Activated CD8-positive, alpha-beta T cell treated with anti-CD3 and anti-CD28 coated beads for 36 hours (primary cell): Measurements from ENCODE around the gene RABAC1. TPM values are rescaled to one million over a fixed set of nuclear protein-coding genes. Genes with fewer than 3 reads are reported as not detected.

Experiments used
- ATAC-seq: fragments of 200-7000 bp; cut with Tn5 transposase; one replicate; pipeline ENCODE4 v1.10.0; 2021; ENCODE audit warnings: mild to moderate bottlenecking, moderate library complexity
- CTCF ChIA-PET: fragments of 350-600 bp; sonication (Branson Sonifier 250); formaldehyde crosslinking; loops from one replicate; lab custom pipeline; 2021; ENCODE audit warnings: antibody characterized with exemption; lab: Charles Lee
- POLR2A ChIA-PET: fragments of 350-600 bp; sonication (Branson Sonifier 250); formaldehyde crosslinking; loops from one replicate; lab custom pipeline; 2021; ENCODE audit warnings: antibody characterized with exemption; lab: Charles Lee
- DNase-seq: peaks from one replicate; pipeline ENCODE4 v3.0.0-alpha.2; 2020
- H3K27ac Mint-ChIP-seq: one replicate; pipeline ENCODE4 v1.8.0; 2021; ENCODE audit warnings: mild to moderate bottlenecking, mixed read lengths
- H3K27me3 Mint-ChIP-seq: one replicate; pipeline ENCODE4 v1.8.0; 2021; ENCODE audit warnings: mixed read lengths
- H3K36me3 Mint-ChIP-seq: one replicate; pipeline ENCODE4 v1.8.0; 2021; ENCODE audit warnings: low read depth, mixed read lengths
- H3K4me1 Mint-ChIP-seq: one replicate; pipeline ENCODE4 v1.8.0; 2021; ENCODE audit warnings: low read depth, mixed read lengths
- H3K4me3 Mint-ChIP-seq: one replicate; pipeline ENCODE4 v1.8.0; 2021; ENCODE audit warnings: mild to moderate bottlenecking, moderate library complexity, mixed read lengths
- H3K9me3 Mint-ChIP-seq: one replicate; pipeline ENCODE4 v1.8.0; 2021; ENCODE audit warnings: mixed read lengths
- CTCF ChIP-seq: fragments of 200-600 bp; IDR thresholded peaks from one replicate; pipeline ENCODE4 v1.8.0; 2022; ENCODE audit warnings: antibody characterized with exemption, mild to moderate bottlenecking
- intact Hi-C: fragments of 100-400 bp; cut with micrococcal nuclease; formaldehyde crosslinking; loops from one replicate; pipeline ENCODE4 v1.10.0; 2022
- total RNA-seq, 2 experiments: library from RNA; stranded (reverse); gene quantifications; one replicate each; pipeline ENCODE4 v1.2.3, GENCODE V29; 2021

RABAC1 gene
- total RNA-seq, 2 experiments from 2014 or later = 49.6 to 52.4 TPM

DNA sequence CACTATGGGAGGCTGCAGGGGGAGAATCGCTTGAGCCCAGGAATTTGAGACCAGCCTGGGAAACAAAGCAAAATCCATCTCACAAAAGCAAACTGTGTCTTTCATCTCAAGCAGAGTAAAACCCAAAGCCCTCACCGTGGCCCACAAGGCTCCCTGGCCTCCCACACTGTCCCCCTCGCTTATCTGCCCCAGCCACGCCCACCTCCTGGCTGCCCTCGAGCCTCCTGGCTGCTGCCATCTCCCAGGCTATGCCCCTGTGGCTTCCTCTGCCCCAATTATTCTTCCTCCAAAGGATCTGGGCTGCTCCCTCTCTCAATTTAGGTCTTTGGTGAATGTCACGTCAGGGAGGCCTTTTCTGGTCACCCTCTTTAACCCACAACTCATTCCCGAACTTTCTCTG, 3.6 kb downstream of the RABAC1 start:
- peak overlapping the region; percentile 2 for H3K27ac Mint-ChIP-seq
- peaks cover 24% of the 10 kb centered on the region for H3K4me1 Mint-ChIP-seq
- H3K27me3 Mint-ChIP-seq = no peaks in the 10 kb centered on the region
- ChIA-PET CTCF (interaction anchor here (0.9 to 4.3 kb wide), 2 partner anchors 82 to 163 kb away, joined by 3 to 33 read pairs; no protein-coding TSS in a partner anchor), POLR2A (interaction anchor here (0.7 to 3.9 kb wide), 3 partner anchors 10 to 96 kb away, joined by 3 to 37 read pairs (median 3); no protein-coding TSS in a partner anchor)
- DNase-seq (no peak), ATAC-seq (no peak)
- no peak overlapping the region for H3K4me3 Mint-ChIP-seq
- H3K36me3 Mint-ChIP-seq = peaks cover 1% of the 10 kb centered on the region
- H3K9me3 Mint-ChIP-seq = no peaks in the 10 kb centered on the region
- intact Hi-C loops = no loop called here
- TF ChIP-seq CTCF = no peak

- peak overlapping the region; percentile 58 for H3K27ac Mint-ChIP-seq
Observed at GRCh38 chr19:41951686-41952172, 7.4 kb downstream of the RABAC1 start.

GRCh38 chr19:41947091-41947490, 12.0 kb downstream of the RABAC1 start:
- no peak overlapping the region for H3K4me3 Mint-ChIP-seq
- peak overlapping the region; percentile 84 for H3K27ac Mint-ChIP-seq
- peaks cover 59% of the 10 kb centered on the region for H3K4me1 Mint-ChIP-seq
- ATAC-seq (no peak), DNase-seq (no peak)
- intact Hi-C loops = loop anchor here (5.0 kb wide), 2 partner anchors 60 to 75 kb away; no protein-coding TSS in a partner anchor
- ChIA-PET CTCF (interaction anchor here (0.8 to 9.8 kb wide), 10 partner anchors 10 to 87 kb away, joined by 3 to 110 read pairs (median 8); partner anchors contain the start of gene RPS19), POLR2A (interaction anchor here (0.8 to 5.2 kb wide), 8 partner anchors 11 to 87 kb away, joined by 3 to 78 read pairs (median 23); partner anchors contain the start of genes ARHGEF1, RABAC1 and RPS19)
- H3K27me3 Mint-ChIP-seq = peaks cover 4% of the 10 kb centered on the region
- H3K9me3 Mint-ChIP-seq = no peaks in the 10 kb centered on the region
- TF ChIP-seq CTCF = no peak
- H3K36me3 Mint-ChIP-seq = peaks cover 3% of the 10 kb centered on the region

More at GRCh38 chr19:41951686-41952172, 7.4 kb downstream of the RABAC1 start:
- no peak overlapping the region for H3K4me3 Mint-ChIP-seq
- ChIA-PET CTCF (interaction anchor here (0.6 to 9.8 kb wide), 14 partner anchors 10 to 159 kb away, joined by 3 to 110 read pairs (median 4); partner anchors contain the start of genes CD79A and RPS19), POLR2A (interaction anchor here (1.0 to 2.2 kb wide), 3 partner anchors 41 to 85 kb away, joined by 3 to 15 read pairs (median 6); no protein-coding TSS in a partner anchor)
- H3K27me3 Mint-ChIP-seq = no peaks in the 10 kb centered on the region
- ATAC-seq = peak; percentile 96
- H3K9me3 Mint-ChIP-seq = no peaks in the 10 kb centered on the region
- peaks cover 1% of the 10 kb centered on the region for H3K36me3 Mint-ChIP-seq
- peak; percentile 100 for TF ChIP-seq CTCF
- DNase-seq = peak; percentile 94
- peaks cover 28% of the 10 kb centered on the region for H3K4me1 Mint-ChIP-seq
- intact Hi-C loops = no loop called here

DNA sequence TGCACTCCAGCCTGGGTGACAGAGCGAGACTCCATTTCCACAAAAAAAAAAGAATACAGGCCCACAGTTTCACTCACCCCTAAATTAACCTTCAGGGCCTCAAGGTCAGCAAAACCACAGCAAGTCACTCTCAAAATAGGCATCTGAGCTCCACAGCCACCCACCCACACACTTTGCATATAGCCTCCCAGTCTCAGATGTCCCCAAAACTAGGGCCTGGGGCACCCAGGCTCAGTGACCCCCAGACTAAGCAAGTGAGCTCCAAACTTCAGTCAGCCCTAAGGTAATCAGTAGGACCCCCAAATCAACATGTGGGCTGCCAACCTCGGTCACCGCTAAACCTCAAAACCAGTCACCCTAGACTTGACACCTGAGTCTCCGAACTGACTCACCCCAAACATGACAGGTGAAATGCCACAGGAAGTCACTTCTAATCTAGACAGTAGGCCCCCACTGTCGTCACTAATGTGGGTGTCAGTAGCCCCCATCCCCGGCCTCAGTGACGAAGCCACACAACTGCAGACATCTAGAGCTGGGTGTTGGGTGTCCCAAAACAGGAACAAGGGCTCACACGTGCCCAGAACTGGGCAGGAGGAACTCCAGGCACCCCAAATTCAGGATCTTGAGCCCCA, 13.9 kb downstream of the RABAC1 start:
- Mint-ChIP-seq H3K4me3 (peak overlapping the region; percentile 56), H3K4me1 (peaks cover 61% of the 10 kb centered on the region), H3K9me3 (no peaks in the 10 kb centered on the region), H3K27me3 (peaks cover 8% of the 10 kb centered on the region), H3K27ac (peak overlapping the region; percentile 94), H3K36me3 (peaks cover 3% of the 10 kb centered on the region)
- intact Hi-C loops = loop anchor here (5.0 kb wide), 2 partner anchors 58 to 73 kb away; no protein-coding TSS in a partner anchor
- no peak for TF ChIP-seq CTCF
- ChIA-PET CTCF (interaction anchor here (0.8 to 9.8 kb wide), 15 partner anchors 8 to 109 kb away, joined by 3 to 110 read pairs (median 6); partner anchors contain the start of genes RABAC1 and RPS19), POLR2A (interaction anchor here (0.9 to 5.2 kb wide), 17 partner anchors 8 to 86 kb away, joined by 3 to 78 read pairs (median 4); partner anchors contain the start of genes ARHGEF1, CD79A, ERFL and RABAC1)
- ATAC-seq = peak; percentile 87
- DNase-seq = peak; percentile 99
